GM23338 (cell line): Measurements from ENCODE around the gene VAPB.

Experiments used
- CREB1 ChIP-seq: fragments of 250-450 bp; sonication (Bioruptor Pico); IDR thresholded peaks from 2 replicates; pipeline ENCODE4 v1.5.0; 2020; ENCODE audit warnings: low read depth, mild to moderate bottlenecking, moderate library complexity
- CTCF ChIP-seq, 2 experiments: fragments of 200-600 bp in 1 of 2; sonication (generic) in 1 of 2; conservative IDR thresholded peaks; 2 replicates each; pipeline versions ENCODE4 v1.5.1 to v1.6.1; 2016 to 2017; ENCODE audit warnings: antibody characterized with exemption in 2 of 2, low read depth in 2 of 2, mild to moderate bottlenecking in 2 of 2, moderate library complexity in 1 of 2
- EZH2 ChIP-seq: fragments of 200-600 bp; sonication (generic); IDR thresholded peaks from one replicate; pipeline ENCODE4 v1.8.0; 2017; ENCODE audit warnings: antibody characterized with exemption, mild to moderate bottlenecking, low read depth; ENCODE audit not compliant: unreplicated experiment
- EZH2phosphoT487 ChIP-seq: fragments of 200-600 bp; sonication (generic); IDR thresholded peaks from one replicate; pipeline ENCODE4 v1.8.1; 2018; ENCODE audit warnings: antibody characterized with exemption; ENCODE audit not compliant: unreplicated experiment
- POLR2AphosphoS5 ChIP-seq: IDR thresholded peaks from 2 replicates; pipeline ENCODE4 v1.6.1; 2016; ENCODE audit warnings: antibody characterized with exemption, low read depth
- STAT1 ChIP-seq: IDR thresholded peaks from one replicate; pipeline ENCODE4 v1.6.1; 2016; ENCODE audit warnings: antibody characterized with exemption; ENCODE audit not compliant: unreplicated experiment
- TF ChIP-seq, protein P1 (sequence below): IDR thresholded peaks from one replicate; pipeline ENCODE4 v1.6.1; 2018; ENCODE audit warnings: antibody characterized with exemption; ENCODE audit not compliant: unreplicated experiment

DNA sequence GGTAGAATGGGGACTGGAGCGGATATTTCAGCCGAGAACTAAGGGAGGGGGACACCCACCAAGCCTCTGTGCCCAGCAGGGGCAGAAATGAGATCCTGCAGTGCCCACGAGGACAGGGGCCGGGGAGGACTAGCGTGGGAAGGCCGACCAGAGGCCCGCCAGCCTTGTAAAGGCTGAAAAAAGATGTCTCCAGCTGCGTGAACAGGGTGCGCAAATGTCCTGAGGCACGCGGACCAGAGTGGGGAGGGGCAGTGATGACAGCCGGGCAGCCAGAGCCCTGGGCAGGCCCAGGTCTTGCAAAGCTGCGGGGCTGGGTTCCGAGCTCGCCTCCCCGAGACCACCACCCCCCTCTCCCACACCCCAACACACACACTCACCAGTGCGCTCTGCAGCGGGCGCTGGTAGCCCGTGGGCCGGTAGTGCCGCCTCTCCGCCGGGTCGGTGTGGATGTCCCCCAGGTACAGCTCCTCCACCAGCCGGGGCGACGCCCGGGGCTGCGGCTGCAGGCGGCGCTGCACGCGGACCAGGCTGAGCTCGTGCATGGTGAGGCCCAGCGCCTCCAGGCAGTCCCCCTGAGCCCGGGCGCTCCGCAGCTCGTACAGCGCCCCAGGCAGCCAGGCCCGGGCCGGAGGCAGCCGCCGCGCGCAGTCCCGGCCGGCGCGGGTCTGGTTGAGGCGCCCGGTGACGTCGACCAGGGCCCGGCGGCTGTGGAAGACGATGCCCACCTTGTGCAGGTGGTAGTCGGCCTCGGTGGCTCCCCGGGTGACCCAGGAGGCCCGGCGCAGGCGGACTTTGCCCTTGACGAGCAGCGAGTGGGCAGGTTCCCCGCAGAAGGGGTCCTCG is 77.9 kb downstream of the VAPB start:
- TF ChIP-seq CTCF (conservative IDR thresholded peaks at IDR 0.05; ENCODE audit: low read depth in 2 of 2) (no peak; a peak in 1 of 4 replicates), EZH2phosphoT487 (no peak), EZH2 (no peak), STAT1 (no peak), CREB1 (CRISPR knock-in tag) (no peak), POLR2AphosphoS5 (no peak)
- TF ChIP-seq, protein P1, sequence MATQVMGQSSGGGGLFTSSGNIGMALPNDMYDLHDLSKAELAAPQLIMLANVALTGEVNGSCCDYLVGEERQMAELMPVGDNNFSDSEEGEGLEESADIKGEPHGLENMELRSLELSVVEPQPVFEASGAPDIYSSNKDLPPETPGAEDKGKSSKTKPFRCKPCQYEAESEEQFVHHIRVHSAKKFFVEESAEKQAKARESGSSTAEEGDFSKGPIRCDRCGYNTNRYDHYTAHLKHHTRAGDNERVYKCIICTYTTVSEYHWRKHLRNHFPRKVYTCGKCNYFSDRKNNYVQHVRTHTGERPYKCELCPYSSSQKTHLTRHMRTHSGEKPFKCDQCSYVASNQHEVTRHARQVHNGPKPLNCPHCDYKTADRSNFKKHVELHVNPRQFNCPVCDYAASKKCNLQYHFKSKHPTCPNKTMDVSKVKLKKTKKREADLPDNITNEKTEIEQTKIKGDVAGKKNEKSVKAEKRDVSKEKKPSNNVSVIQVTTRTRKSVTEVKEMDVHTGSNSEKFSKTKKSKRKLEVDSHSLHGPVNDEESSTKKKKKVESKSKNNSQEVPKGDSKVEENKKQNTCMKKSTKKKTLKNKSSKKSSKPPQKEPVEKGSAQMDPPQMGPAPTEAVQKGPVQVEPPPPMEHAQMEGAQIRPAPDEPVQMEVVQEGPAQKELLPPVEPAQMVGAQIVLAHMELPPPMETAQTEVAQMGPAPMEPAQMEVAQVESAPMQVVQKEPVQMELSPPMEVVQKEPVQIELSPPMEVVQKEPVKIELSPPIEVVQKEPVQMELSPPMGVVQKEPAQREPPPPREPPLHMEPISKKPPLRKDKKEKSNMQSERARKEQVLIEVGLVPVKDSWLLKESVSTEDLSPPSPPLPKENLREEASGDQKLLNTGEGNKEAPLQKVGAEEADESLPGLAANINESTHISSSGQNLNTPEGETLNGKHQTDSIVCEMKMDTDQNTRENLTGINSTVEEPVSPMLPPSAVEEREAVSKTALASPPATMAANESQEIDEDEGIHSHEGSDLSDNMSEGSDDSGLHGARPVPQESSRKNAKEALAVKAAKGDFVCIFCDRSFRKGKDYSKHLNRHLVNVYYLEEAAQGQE = no peak
